ENCODE data around the gene HNRNPK. TPM values are rescaled to one million over a fixed set of nuclear protein-coding genes. Genes with fewer than 3 reads are reported as not detected.
A peak's percentile ranks its signal among the peaks of the same experiment; 100 is the strongest.

Gene HNRNPK
- total RNA-seq, 4 donors from 2014 or later: 282 to 404 (median 349) TPM

DNA sequence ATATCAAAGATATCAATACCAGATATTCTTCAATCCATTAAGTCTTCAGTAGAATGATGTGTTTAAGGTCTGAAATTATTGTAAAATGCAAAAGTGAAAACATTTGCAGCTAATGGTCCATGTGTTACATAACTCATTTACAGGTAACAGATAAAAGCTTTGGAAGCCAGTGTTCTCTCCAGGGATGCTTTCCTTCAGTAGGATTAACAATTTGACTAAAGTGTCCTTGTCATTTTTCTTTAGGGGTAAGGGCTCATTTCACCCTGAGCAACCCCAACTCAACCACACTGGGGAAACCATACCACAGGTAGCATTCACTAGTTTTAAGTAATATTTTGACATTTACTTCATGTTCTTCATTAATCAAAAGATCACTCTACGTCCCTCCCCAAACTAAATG lies 12.9 kb downstream of the HNRNPK start:
- H3K27me3 ChIP-seq: no peaks in the 10 kb centered on the region
- peaks cover 0 to 25% (median 0%) of the 10 kb centered on the region in 4 donors for H3K4me1 ChIP-seq
- no peak for TF ChIP-seq POLR2A (IDR thresholded peaks at IDR 0.05)
- no peak for TF ChIP-seq CTCF (IDR thresholded peaks at IDR 0.05)
- no peak for TF ChIP-seq EP300 (IDR thresholded peaks at IDR 0.05)
- peaks cover 3 to 63% (median 28%) of the 10 kb centered on the region in 3 donors for H3K36me3 ChIP-seq
- H3K9me3 ChIP-seq: no peaks in the 10 kb centered on the region
- 68 to 81% methylated on average over 1 of the region's 1 CpG for WGBS, 2 donors
- no peak for DNase-seq (ENCODE audit: low spot score in 2 of 2)
- no peak overlapping the region for H3K4me3 ChIP-seq
- H3K27ac ChIP-seq: no peak overlapping the region

DNA sequence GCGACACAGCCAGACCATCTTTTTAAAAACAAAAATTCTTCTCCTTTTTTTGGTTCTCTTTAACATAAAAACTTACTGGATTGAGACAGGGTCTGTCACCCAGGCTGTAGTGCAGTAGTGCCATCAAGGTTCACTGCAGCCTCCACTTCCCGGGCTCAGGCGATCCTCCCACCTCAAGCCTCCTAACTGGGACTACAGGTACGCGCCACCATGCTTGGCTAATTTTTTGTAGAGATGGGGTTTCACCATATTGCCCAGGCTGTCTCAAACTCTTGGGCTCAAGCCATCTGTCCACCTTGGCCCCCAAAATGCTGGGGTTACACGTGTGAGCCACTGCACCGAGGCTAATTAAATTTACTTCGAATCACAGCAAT lies 13.8 kb downstream of the HNRNPK start:
- Histone ChIP-seq H3K27me3 (no peaks in the 10 kb centered on the region), H3K27ac (no peak overlapping the region), H3K36me3 (peaks cover under 1 to 54% (median 21%) of the 10 kb centered on the region in 3 donors), H3K9me3 (no peaks in the 10 kb centered on the region), H3K4me1 (peaks cover 0 to 19% (median 0%) of the 10 kb centered on the region in 4 donors), H3K4me3 (no peak overlapping the region)
- no peak for DNase-seq (ENCODE audit: low spot score in 2 of 2)
- WGBS, 2 donors: 85 to 87% methylated on average over 8 of the region's 8 CpGs
- TF ChIP-seq CTCF (IDR thresholded peaks at IDR 0.05) (no peak), POLR2A (IDR thresholded peaks at IDR 0.05) (no peak), EP300 (IDR thresholded peaks at IDR 0.05) (no peak)

DNA sequence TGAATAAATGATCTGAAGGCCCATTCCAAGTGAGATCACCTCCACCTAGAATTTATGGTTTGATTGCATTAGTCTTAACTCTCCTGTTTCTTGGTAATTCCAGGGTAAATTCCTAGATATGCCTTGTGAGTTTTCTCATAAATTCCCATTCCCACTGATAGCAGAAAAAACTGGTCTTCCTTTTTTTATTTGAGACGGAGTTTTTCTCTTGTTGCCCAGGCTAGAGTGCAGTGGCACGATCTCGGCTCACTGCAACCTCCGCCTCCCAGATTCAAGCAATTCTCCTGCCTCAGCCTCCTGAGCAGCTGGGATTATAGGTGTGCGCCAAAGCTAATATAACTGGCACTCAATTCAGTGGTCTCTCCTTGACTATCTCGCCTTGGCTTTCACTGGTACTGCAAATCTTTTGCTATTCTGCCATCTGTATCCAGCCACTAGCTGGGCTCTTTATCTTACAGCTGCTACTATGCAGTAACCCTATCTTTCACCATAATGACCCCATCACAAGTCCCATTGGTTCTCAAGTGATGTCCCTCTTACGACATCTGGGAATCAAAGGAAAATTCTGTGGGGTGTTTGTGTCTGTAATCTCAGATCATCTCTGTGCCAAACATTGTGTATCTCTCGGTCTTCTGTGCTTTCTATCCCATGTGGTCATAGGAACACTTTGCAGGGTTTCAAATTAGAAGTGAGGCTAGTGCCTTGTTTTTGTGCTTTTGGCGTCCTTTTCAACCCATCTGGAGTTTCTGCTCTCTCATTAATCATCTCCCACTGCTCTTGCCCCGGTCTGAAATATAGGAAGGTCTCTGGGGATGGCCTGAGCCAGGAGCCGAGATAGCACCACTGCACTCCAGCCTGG lies 14.4 kb downstream of the HNRNPK start:
- peaks cover 0 to 19% (median 0%) of the 10 kb centered on the region in 4 donors for H3K4me1 ChIP-seq
- no peak overlapping the region for H3K4me3 ChIP-seq
- TF ChIP-seq CTCF (IDR thresholded peaks at IDR 0.05) (no peak), EP300 (IDR thresholded peaks at IDR 0.05) (no peak), POLR2A (IDR thresholded peaks at IDR 0.05) (no peak)
- peaks cover 0 to 48% (median 14%) of the 10 kb centered on the region in 3 donors for H3K36me3 ChIP-seq
- 56 to 57% methylated on average over 11 of the region's 11 CpGs for WGBS, 2 donors
- peak overlapping the region in 1 of 4 donors; percentile 4 for H3K27ac ChIP-seq
- no peaks in the 10 kb centered on the region for H3K27me3 ChIP-seq
- DNase-seq (ENCODE audit: low spot score in 2 of 2): no peak
- H3K9me3 ChIP-seq: no peaks in the 10 kb centered on the region

GRCh38 chr9:83964973-83965349 lies 15.1 kb downstream of the HNRNPK start:
- no peak for TF ChIP-seq POLR2A (IDR thresholded peaks at IDR 0.05)
- TF ChIP-seq CTCF (IDR thresholded peaks at IDR 0.05): no peak
- TF ChIP-seq EP300 (IDR thresholded peaks at IDR 0.05): no peak
- 37 to 43% methylated on average over 2 of the region's 2 CpGs for WGBS, 2 donors
- no peaks in the 10 kb centered on the region for H3K9me3 ChIP-seq

GRCh38 chr9:83962165-83962564 lies 17.9 kb downstream of the HNRNPK start:
- no peak overlapping the region for H3K27ac ChIP-seq
- TF ChIP-seq CTCF (IDR thresholded peaks at IDR 0.05): no peak
- no peak for TF ChIP-seq POLR2A (IDR thresholded peaks at IDR 0.05)
- TF ChIP-seq EP300 (IDR thresholded peaks at IDR 0.05): no peak
- H3K4me3 ChIP-seq: no peak overlapping the region
- peaks cover 0 to 22% (median 2%) of the 10 kb centered on the region in 4 donors for H3K4me1 ChIP-seq
- H3K36me3 ChIP-seq: peaks cover 0 to 16% (median 0%) of the 10 kb centered on the region in 3 donors
- 42 to 51% methylated on average over 3 of the region's 3 CpGs for WGBS, 2 donors
- no peaks in the 10 kb centered on the region for H3K9me3 ChIP-seq
- no peak for DNase-seq (ENCODE audit: low spot score in 2 of 2)
- no peaks in the 10 kb centered on the region for H3K27me3 ChIP-seq

More at GRCh38 chr9:83964973-83965349, 15.1 kb downstream of the HNRNPK start:
- Histone ChIP-seq H3K4me3 (no peak overlapping the region), H3K27ac (peak overlapping the region in 1 of 4 donors; percentile 4), H3K27me3 (no peaks in the 10 kb centered on the region), H3K4me1 (peaks cover 0 to 18% (median 0%) of the 10 kb centered on the region in 4 donors), H3K36me3 (peaks cover 0 to 42% (median 8%) of the 10 kb centered on the region in 3 donors)
- DNase-seq (ENCODE audit: low spot score in 2 of 2): no peak

Data from tibial nerve (tissue), 4 donors.